ENCODE data around the gene RCL1. TPM values are rescaled to one million over a fixed set of nuclear protein-coding genes. Genes with fewer than 3 reads are reported as not detected.
"Not testable (repeated sequence)": the region's sequence is repeated elsewhere in the genome, so short reads cannot be mapped to it uniquely, and the experiment has no call there.

The RCL1 gene
- total RNA-seq, 1 experiment from 2014 or later, result 34.4 TPM

DNA sequence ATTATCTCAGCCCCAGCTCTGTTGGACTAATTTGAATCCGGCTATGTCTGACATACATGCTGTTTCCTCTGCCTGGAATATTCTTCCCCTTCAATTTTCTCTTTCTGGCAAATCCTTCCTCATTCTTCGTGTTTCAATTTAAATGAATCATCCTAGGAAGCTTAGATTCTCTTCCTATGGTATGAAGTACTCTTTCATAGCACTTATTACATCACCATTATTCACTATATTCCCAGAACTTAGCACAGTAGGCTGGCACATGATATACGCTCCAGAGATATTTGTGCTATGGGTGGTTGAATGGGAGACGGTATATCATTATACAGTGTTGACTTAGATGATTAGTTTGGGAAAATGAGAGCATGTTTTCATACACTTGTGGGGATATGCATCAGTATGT lies 101.3 kb downstream of the RCL1 start:
- Histone ChIP-seq H2BK20ac (ENCODE audit: low read depth, low read length, poor library complexity, severe bottlenecking) (no peak overlapping the region), H3K4ac (ENCODE audit: low read depth, low read length) (no peak overlapping the region), H2AFZ (ENCODE audit: low read length) (no peak overlapping the region), H3K27ac (ENCODE audit: insufficient read length, low read depth, low read length) (no peak overlapping the region), H3K23ac (ENCODE audit: insufficient read length, low read depth, low read length) (no peak overlapping the region), H4K5ac (ENCODE audit: insufficient read length, low read depth, low read length) (no peak overlapping the region), H3K9ac (ENCODE audit: extremely low read depth, insufficient read length, low read length) (no peak overlapping the region), H2AK5ac (ENCODE audit: insufficient read length, low read length) (no peak overlapping the region), H3K56ac (ENCODE audit: insufficient read length, low read depth, low read length) (no peak overlapping the region), H2BK5ac (ENCODE audit: insufficient read length, low read length) (no peak overlapping the region), H4K91ac (ENCODE audit: insufficient read length, low read depth, low read length) (no peak overlapping the region), H3K14ac (ENCODE audit: insufficient read depth, low read length) (no peak overlapping the region), H3K23me2 (ENCODE audit: insufficient read length, low read depth, low read length, poor library complexity, severe bottlenecking) (no peaks in the 10 kb centered on the region), H4K8ac (replicated peaks; ENCODE audit: insufficient read length, low read depth, low read length) (no peak overlapping the region), H3K79me2 (ENCODE audit: insufficient read depth, low read length) (no peaks in the 10 kb centered on the region), H3K79me1 (ENCODE audit: insufficient read depth, low read depth, low read length, poor library complexity, severe bottlenecking) (no peaks in the 10 kb centered on the region), H3K4me1 (ENCODE audit: insufficient read depth, low read length) (no peaks in the 10 kb centered on the region), H3T11ph (ENCODE audit: low read length) (no peak overlapping the region), H4K20me1 (ENCODE audit: control insufficient read depth, insufficient read depth, insufficient read length) (no peaks in the 10 kb centered on the region), H2BK12ac (ENCODE audit: insufficient read length, low read depth, low read length) (no peak overlapping the region), H3K27me3 (ENCODE audit: insufficient read depth, low read length) (no peaks in the 10 kb centered on the region), H2BK120ac (ENCODE audit: low read depth, low read length, poor library complexity, severe bottlenecking) (no peak overlapping the region), H3K18ac (ENCODE audit: insufficient read length, low read depth, low read length) (no peak overlapping the region), H3K9me3 (ENCODE audit: control insufficient read depth, low read depth, low read length) (no peaks in the 10 kb centered on the region), H3K4me2 (ENCODE audit: insufficient read depth, insufficient read length, low read length) (no peak overlapping the region), H2BK15ac (ENCODE audit: low read depth, low read length) (no peak overlapping the region)
- Mint-ChIP-seq H3K36me3 (ENCODE audit: insufficient read depth in 1 of 3, low read depth in 3 of 3) (peaks cover 0 to 4% (median 2%) of the 10 kb centered on the region in 3 experiments; a peak in 4 of 7 replicates), H3K4me3 (no peak overlapping the region), H3K9me3 (peaks cover 0 to under 1% of the 10 kb centered on the region in 2 experiments; a peak in 3 of 5 replicates), H3K27ac (no peak overlapping the region), H3K4me1 (peaks cover 4 to 5% of the 10 kb centered on the region in 2 experiments; a peak in 2 of 4 replicates), H3K27me3 (ENCODE audit: low read depth) (no peaks in the 10 kb centered on the region; the same call in 1 of the 2 replicates)
- TF ChIP-seq, protein P1, sequence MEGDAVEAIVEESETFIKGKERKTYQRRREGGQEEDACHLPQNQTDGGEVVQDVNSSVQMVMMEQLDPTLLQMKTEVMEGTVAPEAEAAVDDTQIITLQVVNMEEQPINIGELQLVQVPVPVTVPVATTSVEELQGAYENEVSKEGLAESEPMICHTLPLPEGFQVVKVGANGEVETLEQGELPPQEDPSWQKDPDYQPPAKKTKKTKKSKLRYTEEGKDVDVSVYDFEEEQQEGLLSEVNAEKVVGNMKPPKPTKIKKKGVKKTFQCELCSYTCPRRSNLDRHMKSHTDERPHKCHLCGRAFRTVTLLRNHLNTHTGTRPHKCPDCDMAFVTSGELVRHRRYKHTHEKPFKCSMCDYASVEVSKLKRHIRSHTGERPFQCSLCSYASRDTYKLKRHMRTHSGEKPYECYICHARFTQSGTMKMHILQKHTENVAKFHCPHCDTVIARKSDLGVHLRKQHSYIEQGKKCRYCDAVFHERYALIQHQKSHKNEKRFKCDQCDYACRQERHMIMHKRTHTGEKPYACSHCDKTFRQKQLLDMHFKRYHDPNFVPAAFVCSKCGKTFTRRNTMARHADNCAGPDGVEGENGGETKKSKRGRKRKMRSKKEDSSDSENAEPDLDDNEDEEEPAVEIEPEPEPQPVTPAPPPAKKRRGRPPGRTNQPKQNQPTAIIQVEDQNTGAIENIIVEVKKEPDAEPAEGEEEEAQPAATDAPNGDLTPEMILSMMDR (conservative IDR thresholded peaks at IDR 0.05), result no peak
- no CpG with 5 or more reads among the region's 4 CpGs for WGBS (ENCODE audit: extremely low coverage, insufficient read length, low lambda C conversion rate)
- no peak for DNase-seq

DNA sequence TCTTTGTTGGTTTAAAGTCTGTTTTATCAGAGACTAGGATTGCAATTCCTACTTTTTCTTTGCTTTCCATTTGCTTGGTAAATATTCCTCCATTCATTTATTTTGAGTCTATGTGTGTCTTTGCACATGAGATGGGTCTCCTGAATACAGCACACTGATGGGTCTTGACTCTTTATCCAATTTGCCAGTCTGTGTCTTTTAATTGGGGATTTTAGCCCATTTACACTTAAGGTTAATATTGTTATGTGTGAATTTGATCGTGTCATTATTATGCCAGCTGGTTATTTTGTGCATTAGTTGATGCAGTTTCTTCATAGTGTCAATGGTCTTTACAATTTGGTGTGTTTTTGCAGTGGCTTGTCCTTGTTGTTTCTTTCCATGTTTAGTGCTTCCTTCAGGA lies 107.1 kb downstream of the RCL1 start:
- not testable (repeated sequence) for H2AK5ac ChIP-seq (ENCODE audit: insufficient read length, low read length); H2BK12ac ChIP-seq (ENCODE audit: insufficient read length, low read depth, low read length); H3K27ac ChIP-seq (ENCODE audit: insufficient read length, low read depth, low read length); H4K91ac ChIP-seq (ENCODE audit: insufficient read length, low read depth, low read length); H3K9me3 ChIP-seq (ENCODE audit: control insufficient read depth, low read depth, low read length); H2BK20ac ChIP-seq (ENCODE audit: low read depth, low read length, poor library complexity, severe bottlenecking); H2BK5ac ChIP-seq (ENCODE audit: insufficient read length, low read length); H3K9ac ChIP-seq (ENCODE audit: extremely low read depth, insufficient read length, low read length); H3K79me1 ChIP-seq (ENCODE audit: insufficient read depth, low read depth, low read length, poor library complexity, severe bottlenecking); DNase-seq; H3K4me1 ChIP-seq (ENCODE audit: insufficient read depth, low read length); H3K4me3 Mint-ChIP-seq; H2BK15ac ChIP-seq (ENCODE audit: low read depth, low read length); H4K20me1 ChIP-seq (ENCODE audit: control insufficient read depth, insufficient read depth, insufficient read length); H4K5ac ChIP-seq (ENCODE audit: insufficient read length, low read depth, low read length); H2BK120ac ChIP-seq (ENCODE audit: low read depth, low read length, poor library complexity, severe bottlenecking); H3K27ac Mint-ChIP-seq; H3K4me2 ChIP-seq (ENCODE audit: insufficient read depth, insufficient read length, low read length); H3K23ac ChIP-seq (ENCODE audit: insufficient read length, low read depth, low read length); H3K18ac ChIP-seq (ENCODE audit: insufficient read length, low read depth, low read length); H3K4ac ChIP-seq (ENCODE audit: low read depth, low read length); H3T11ph ChIP-seq (ENCODE audit: low read length); H3K27me3 ChIP-seq (ENCODE audit: insufficient read depth, low read length); H3K14ac ChIP-seq (ENCODE audit: insufficient read depth, low read length); H3K56ac ChIP-seq (ENCODE audit: insufficient read length, low read depth, low read length); H2AFZ ChIP-seq (ENCODE audit: low read length); H4K8ac ChIP-seq (replicated peaks; ENCODE audit: insufficient read length, low read depth, low read length); H3K27me3 Mint-ChIP-seq (ENCODE audit: low read depth); H3K23me2 ChIP-seq (ENCODE audit: insufficient read length, low read depth, low read length, poor library complexity, severe bottlenecking); H3K79me2 ChIP-seq (ENCODE audit: insufficient read depth, low read length)
- H3K36me3 Mint-ChIP-seq (ENCODE audit: insufficient read depth in 1 of 3, low read depth in 3 of 3), result peaks cover 3 to 14% (median 8%) of the 10 kb centered on the region in 3 experiments
- H3K9me3 Mint-ChIP-seq, result peaks cover 7 to 10% of the 10 kb centered on the region in 2 experiments; a peak in 4 of 5 replicates
- no CpG with 5 or more reads among the region's 1 CpG for WGBS (ENCODE audit: extremely low coverage, insufficient read length, low lambda C conversion rate)
- H3K4me1 Mint-ChIP-seq, result peaks cover 12 to 14% of the 10 kb centered on the region in 2 experiments
